Measurements from ENCODE around the gene HLA-E.
"Not testable (repeated sequence)": the region's sequence is repeated elsewhere in the genome, so short reads cannot be mapped to it uniquely, and the experiment has no call there.

HLA-E gene

DNA sequence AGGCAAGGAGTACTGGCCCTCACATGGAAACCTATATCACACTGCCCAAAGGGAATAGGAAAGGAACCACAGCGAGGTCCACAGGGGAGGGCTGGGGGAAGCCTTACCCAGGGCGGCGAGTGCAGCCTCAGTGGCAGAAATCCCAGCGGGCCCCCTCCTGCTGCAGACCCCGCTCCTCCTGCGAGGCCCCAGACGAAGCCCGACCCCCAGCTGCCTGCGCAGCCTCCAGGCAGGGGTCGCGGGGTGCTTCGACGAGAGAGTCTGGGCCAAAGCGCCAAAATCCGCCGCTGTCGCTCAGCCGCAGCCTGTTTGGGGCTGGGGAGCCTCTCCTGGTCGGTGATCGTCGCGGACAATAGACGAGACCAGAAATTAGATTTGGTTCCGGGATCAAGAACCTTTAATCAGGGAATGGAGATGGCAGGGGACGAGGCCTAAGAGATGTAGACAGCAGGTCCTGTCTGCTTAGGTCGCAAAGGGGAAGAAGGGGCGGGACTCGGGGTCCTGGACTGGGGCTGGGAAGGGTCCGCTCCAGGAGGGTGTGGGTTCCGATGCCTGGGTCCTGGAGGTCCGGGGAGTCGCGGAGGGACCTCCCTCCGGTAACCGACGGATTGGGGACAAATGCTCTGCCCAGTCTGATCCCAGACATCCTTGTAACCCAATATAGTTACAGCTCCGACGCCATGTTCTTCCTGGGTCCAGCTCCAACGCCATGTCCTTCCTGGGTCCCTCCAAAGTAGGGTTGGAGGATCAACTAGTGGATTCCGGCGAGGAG is 36.4 kb upstream of the HLA-E start:
- TF ChIP-seq PAX5 (IDR thresholded peaks at IDR 0.05; ENCODE audit: insufficient read depth, low read length, severe bottlenecking) = no peak
- no peak for TF ChIP-seq SPI1 (IDR thresholded peaks at IDR 0.05; ENCODE audit: low read depth, low read length)
- no peak for TF ChIP-seq POLR2A (IDR thresholded peaks at IDR 0.05; ENCODE audit: low read depth, low read length)
- no peak for TF ChIP-seq POU2F2 (IDR thresholded peaks at IDR 0.05; ENCODE audit: low read depth, low read length)
- no peak for TF ChIP-seq TAF1 (IDR thresholded peaks at IDR 0.05; ENCODE audit: low read depth, low read length)
- no peak for TF ChIP-seq POLR2AphosphoS5 (IDR thresholded peaks at IDR 0.05; ENCODE audit: low read depth, low read length)
- FAIRE-seq (no peak), DNase-seq (ENCODE audit: insufficient read length, low spot score) (no peak)

DNA sequence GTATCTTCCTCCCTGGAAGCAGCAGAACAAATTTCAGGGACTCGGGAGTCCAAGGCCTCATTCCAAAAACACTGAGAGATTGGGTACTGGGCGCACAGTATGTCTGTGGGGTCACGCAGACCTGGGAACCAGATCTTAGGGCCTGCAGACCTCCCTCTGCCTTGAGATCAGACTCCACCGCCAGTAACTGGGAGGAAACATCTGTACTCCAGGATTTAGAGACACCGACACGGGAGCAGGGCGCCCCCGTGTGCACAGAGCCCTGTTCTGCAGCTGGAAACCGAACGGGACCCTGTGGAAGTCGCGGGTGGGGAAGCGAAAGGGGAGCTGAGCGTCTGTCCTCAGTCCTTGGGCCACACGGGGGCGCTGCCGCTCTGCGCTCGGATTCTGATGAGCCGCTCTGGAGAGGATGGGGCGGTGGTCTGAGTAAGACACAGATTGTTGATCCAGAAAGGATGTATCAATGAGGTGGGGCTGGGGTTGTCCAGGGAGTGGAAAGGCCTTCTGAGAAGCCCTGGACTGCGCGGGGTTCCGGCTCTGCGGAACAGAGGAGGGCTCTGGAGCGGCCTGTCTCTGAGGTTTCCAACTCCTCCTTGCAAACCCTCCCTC is 35.7 kb upstream of the HLA-E start:
- peak; percentile 91 for FAIRE-seq
- DNase-seq (ENCODE audit: insufficient read length, low spot score) = peak; percentile 80
- TF ChIP-seq SPI1 (IDR thresholded peaks at IDR 0.05; ENCODE audit: low read depth, low read length) (0 out of 2 replicates have a peak, but pooled peaks have one; percentile 17), PAX5 (IDR thresholded peaks at IDR 0.05; ENCODE audit: insufficient read depth, low read length, severe bottlenecking) (no peak)

DNA sequence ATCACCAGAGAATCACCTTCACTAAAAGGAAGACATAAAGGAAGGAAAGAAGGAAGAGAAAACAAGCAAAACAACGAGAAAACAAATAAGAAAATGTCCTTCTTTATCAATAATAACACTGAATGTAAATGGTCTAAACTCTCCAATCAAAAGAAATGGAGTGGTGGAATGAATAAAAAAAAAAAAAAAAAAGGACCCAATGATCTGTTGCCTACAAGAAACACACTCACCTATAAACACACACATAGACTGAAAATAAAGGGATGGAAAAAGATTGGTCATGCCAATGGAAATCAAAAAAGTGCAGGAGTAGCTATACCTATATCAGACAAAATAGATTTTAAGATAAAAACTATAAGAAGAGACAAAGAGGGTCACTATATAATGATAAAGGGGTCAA is 30.2 kb upstream of the HLA-E start:
- TF ChIP-seq SPI1 (IDR thresholded peaks at IDR 0.05; ENCODE audit: low read depth, low read length) (no peak), PAX5 (IDR thresholded peaks at IDR 0.05; ENCODE audit: insufficient read depth, low read length, severe bottlenecking) (no peak), POU2F2 (IDR thresholded peaks at IDR 0.05; ENCODE audit: low read depth, low read length) (no peak), TAF1 (IDR thresholded peaks at IDR 0.05; ENCODE audit: low read depth, low read length) (no peak), POLR2AphosphoS5 (IDR thresholded peaks at IDR 0.05; ENCODE audit: low read depth, low read length) (no peak), POLR2A (IDR thresholded peaks at IDR 0.05; ENCODE audit: low read depth, low read length) (no peak)
- no peak for DNase-seq (ENCODE audit: insufficient read length, low spot score)
- FAIRE-seq = no peak

DNA sequence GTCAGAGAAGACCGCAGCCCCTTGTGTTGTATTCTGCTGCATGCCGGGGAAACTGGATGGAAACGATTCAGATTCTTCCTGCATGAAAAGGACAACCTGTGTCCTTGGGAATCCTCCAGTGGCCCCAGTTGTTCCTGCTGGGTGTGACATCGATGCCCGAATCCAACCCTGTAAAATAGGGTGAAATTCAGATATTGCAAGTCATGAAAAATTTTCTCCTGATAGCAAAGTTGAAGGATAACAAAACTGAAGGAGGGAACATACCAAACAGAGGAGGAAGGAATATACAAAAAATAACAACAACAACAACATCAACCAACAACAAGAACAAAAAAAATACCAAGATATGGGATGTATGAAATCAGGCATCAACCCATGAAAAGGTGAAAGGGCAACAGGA is 28.3 kb upstream of the HLA-E start:
- DNase-seq (ENCODE audit: insufficient read length, low spot score) (no peak), FAIRE-seq (no peak)
- no peak for TF ChIP-seq SPI1 (IDR thresholded peaks at IDR 0.05; ENCODE audit: low read depth, low read length)
- no peak for TF ChIP-seq POU2F2 (IDR thresholded peaks at IDR 0.05; ENCODE audit: low read depth, low read length)
- TF ChIP-seq TAF1 (IDR thresholded peaks at IDR 0.05; ENCODE audit: low read depth, low read length) = no peak
- TF ChIP-seq POLR2AphosphoS5 (IDR thresholded peaks at IDR 0.05; ENCODE audit: low read depth, low read length) = no peak
- TF ChIP-seq POLR2A (IDR thresholded peaks at IDR 0.05; ENCODE audit: low read depth, low read length) = no peak
- no peak for TF ChIP-seq PAX5 (IDR thresholded peaks at IDR 0.05; ENCODE audit: insufficient read depth, low read length, severe bottlenecking)

DNA sequence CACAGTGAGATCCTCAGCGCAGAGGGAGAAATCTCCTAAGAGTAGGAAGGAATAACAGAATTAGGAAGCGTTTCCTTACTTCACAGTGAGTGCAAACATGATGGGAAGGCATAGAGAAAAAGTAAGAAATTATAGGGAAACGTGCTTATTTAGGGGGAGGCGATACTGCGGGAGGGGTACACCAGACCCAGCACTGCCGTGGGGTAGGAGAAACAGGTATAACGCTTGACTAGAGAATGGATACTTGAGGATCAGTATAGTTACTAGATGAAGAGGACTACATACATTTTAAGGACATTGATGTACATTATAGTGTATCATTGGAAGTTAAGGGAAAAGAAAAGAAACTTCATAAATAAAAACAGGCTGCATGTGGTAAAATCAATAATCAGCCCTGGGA is 26.8 kb upstream of the HLA-E start:
- TF ChIP-seq SPI1 (IDR thresholded peaks at IDR 0.05; ENCODE audit: low read depth, low read length) = no peak
- TF ChIP-seq POLR2AphosphoS5 (IDR thresholded peaks at IDR 0.05; ENCODE audit: low read depth, low read length) = no peak
- no peak for TF ChIP-seq PAX5 (IDR thresholded peaks at IDR 0.05; ENCODE audit: insufficient read depth, low read length, severe bottlenecking)
- TF ChIP-seq POLR2A (IDR thresholded peaks at IDR 0.05; ENCODE audit: low read depth, low read length) = no peak
- TF ChIP-seq POU2F2 (IDR thresholded peaks at IDR 0.05; ENCODE audit: low read depth, low read length) = no peak
- TF ChIP-seq TAF1 (IDR thresholded peaks at IDR 0.05; ENCODE audit: low read depth, low read length) = no peak
- DNase-seq (ENCODE audit: insufficient read length, low spot score) (no peak), FAIRE-seq (no peak)

DNA sequence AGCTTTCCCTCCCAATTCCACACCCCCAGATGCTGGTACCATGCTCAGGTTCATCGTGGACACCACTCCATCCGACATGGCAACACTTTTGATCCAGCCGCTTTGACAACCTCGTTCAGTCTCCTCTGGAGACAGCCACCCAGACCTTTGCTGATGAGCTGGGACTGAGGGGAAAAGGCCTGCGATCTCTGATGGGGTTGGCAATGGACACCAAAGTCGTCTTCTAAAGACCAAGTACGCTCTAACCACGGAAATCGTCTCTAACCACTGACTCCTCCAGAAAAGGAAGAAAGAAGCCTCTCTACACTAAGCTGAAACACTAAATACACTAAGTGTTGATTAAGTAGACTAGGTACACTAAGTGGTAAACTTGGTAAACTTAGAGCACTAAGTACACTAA is 26.1 kb upstream of the HLA-E start:
- peak; percentile 56 for FAIRE-seq
- DNase-seq (ENCODE audit: insufficient read length, low spot score) = no peak

DNA sequence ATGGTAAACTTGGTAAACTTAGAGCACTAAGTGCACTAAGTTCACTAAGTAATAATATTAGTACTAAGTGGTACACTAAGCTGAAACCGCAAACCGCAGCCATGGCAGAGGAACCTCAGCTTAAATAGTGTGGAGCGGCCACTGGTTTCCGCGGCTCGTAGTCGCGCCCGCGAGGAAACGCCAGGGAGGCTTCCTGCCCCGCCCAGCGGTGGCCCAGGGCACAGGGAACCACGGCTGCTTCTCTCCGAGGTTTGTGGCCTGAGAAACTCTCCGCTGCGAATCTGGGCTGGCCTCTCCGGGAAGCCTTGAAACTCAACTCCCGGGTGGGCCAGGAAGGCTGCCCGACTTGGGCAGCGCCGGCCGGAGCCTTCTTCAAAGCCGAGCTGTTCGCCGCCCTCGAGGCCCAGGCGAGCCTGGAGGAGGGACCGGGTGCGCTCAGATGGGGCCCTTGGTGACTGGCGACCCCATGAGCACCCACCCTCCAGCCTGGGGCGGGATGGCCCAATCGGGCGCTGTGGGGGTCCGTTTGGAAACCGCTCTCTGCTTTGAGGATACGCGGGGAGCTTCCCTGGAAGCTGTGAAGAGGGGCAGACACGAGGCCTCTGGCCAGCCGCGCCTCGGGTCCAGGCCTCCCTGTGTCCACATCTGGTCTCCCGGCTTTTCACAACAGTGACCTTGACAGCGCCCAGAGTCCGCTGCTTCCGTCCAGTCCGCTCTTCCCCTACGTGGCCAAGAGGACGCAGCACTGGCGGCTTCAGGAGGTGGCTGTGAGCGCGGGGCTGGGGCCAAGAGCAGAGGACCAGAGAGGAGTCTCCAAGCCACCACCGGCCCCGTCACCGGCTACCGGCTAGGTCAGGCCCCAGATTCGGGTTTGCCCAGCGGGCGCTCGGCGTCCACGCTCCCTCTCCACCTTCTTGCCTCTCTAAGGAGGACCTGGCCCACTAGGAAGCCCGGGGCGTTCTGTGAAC is 25.4 kb upstream of the HLA-E start:
- FAIRE-seq (no peak), DNase-seq (ENCODE audit: insufficient read length, low spot score) (no peak)
- TF ChIP-seq SPI1 (IDR thresholded peaks at IDR 0.05; ENCODE audit: low read depth, low read length) (no peak), POLR2A (IDR thresholded peaks at IDR 0.05; ENCODE audit: low read depth, low read length) (no peak)

More for the DNA sequence above, 26.1 kb upstream of the HLA-E start:
- no peak for TF ChIP-seq TAF1 (IDR thresholded peaks at IDR 0.05; ENCODE audit: low read depth, low read length)
- no peak for TF ChIP-seq POLR2AphosphoS5 (IDR thresholded peaks at IDR 0.05; ENCODE audit: low read depth, low read length)
- no peak for TF ChIP-seq PAX5 (IDR thresholded peaks at IDR 0.05; ENCODE audit: insufficient read depth, low read length, severe bottlenecking)
- TF ChIP-seq POU2F2 (IDR thresholded peaks at IDR 0.05; ENCODE audit: low read depth, low read length) = no peak
- no peak for TF ChIP-seq SPI1 (IDR thresholded peaks at IDR 0.05; ENCODE audit: low read depth, low read length)
- no peak for TF ChIP-seq POLR2A (IDR thresholded peaks at IDR 0.05; ENCODE audit: low read depth, low read length)

DNA sequence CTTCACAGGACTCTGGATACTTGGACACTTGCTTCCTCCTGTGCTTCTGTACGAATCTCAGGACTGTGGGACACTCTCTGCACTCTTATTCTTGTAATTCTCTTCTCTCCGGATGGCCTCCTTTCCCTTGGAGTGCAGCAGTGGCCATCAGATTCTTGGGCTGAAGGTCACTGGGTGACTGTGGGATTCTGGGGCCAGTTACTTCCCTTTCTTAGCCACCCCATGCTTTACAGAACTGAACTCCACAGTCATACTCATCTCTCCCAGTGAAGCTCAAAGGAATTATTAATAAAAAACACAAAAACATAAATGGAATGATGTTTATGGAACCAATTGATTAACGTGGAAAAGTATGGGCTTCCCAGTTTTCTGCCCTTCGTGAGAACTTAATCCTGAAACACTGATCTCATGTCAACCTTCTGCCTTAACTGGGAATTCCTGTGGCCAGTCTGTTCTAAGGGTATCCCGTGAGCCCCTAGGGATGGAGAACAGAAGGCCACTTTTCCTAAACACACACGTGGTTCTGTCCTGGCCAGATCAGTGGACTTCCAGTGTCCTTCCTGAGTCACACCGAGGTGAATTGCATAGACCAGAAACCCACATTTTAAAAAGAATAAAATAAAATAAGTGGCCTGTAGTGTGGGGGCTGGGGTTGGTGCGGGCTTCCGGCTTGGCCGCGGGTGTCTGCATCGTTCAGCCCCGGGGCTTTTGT is 23.6 kb upstream of the HLA-E start:
- DNase-seq (ENCODE audit: insufficient read length, low spot score) (no peak), FAIRE-seq (no peak)
- TF ChIP-seq POLR2A (IDR thresholded peaks at IDR 0.05; ENCODE audit: low read depth, low read length) = no peak
- no peak for TF ChIP-seq POU2F2 (IDR thresholded peaks at IDR 0.05; ENCODE audit: low read depth, low read length)
- no peak for TF ChIP-seq POLR2AphosphoS5 (IDR thresholded peaks at IDR 0.05; ENCODE audit: low read depth, low read length)

DNA sequence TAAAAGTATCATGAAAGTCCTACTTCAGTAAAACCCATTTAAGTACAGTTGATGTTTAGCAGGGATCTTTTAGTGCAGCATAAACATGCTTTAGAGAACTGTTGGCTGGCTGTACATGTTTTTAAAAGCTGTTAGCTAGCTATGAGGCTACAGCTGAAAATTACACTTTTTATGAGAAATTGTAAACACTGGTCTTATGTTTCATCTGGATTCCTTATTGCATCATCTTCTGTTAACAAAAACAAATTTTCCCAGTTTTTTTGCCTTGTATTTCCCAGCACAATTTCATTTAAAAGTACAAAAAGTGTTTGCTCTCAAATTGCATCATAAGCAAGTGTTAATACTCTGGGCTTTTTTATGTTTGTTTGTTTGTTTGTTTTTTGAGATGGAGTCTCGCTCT is 18.3 kb upstream of the HLA-E start:
- DNase-seq (ENCODE audit: insufficient read length, low spot score) (no peak), FAIRE-seq (no peak)
- TF ChIP-seq TAF1 (IDR thresholded peaks at IDR 0.05; ENCODE audit: low read depth, low read length) = no peak
- TF ChIP-seq SPI1 (IDR thresholded peaks at IDR 0.05; ENCODE audit: low read depth, low read length) = no peak
- TF ChIP-seq PAX5 (IDR thresholded peaks at IDR 0.05; ENCODE audit: insufficient read depth, low read length, severe bottlenecking) = no peak
- no peak for TF ChIP-seq POLR2A (IDR thresholded peaks at IDR 0.05; ENCODE audit: low read depth, low read length)
- TF ChIP-seq POU2F2 (IDR thresholded peaks at IDR 0.05; ENCODE audit: low read depth, low read length) = no peak
- TF ChIP-seq POLR2AphosphoS5 (IDR thresholded peaks at IDR 0.05; ENCODE audit: low read depth, low read length) = no peak

DNA sequence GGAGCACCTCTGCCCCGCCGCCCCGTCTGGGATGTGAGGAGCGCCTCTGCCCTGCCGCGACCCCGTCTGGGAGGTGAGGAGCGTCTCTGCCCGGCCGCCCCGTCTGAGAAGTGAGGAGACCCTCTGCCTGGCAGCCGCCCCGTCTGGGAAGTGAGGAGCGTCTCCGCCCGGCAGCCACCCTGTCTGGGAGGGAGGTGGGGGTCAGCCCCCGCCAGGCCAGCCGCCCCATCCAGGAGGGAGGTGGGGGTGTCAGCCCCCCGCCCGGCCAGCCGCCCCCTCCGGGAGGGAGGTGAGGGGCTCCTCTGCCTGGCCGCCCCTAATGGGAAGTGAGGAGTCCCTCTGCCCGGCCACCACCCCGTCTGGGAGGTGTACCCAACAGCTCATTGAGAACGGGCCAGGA is 14.2 kb upstream of the HLA-E start:
- not testable (repeated sequence) for FAIRE-seq

More for the DNA sequence above, 14.2 kb upstream of the HLA-E start:
- DNase-seq (ENCODE audit: insufficient read length, low spot score) = not testable (repeated sequence)
